ENCODE measurements around the gene PCDHB8. TPM values are rescaled to one million over a fixed set of nuclear protein-coding genes. Genes with fewer than 3 reads are reported as not detected.
"Not testable (repeated sequence)": the region's sequence is repeated elsewhere in the genome, so short reads cannot be mapped to it uniquely, and the experiment has no call there.

Gene PCDHB8
- total and polyA plus RNA-seq, 10 of the 15 experiments (the other 5 are each of a cell fraction or from before 2014, with no cell fraction given): not detected

GRCh38 chr5:141201126-141201525 is 23.5 kb downstream of the PCDHB8 start:
- H4K20me1 ChIP-seq (ENCODE audit: control insufficient read depth, insufficient read depth); intact Hi-C loops (cut with micrococcal nuclease; ENCODE audit: unreplicated experiment); H2AFZ ChIP-seq (ENCODE audit: control insufficient read depth, low read depth, low read length); H3K9ac ChIP-seq (ENCODE audit: control insufficient read depth, insufficient read depth, low read length); POLR2A ChIA-PET; H3K79me2 ChIP-seq (ENCODE audit: control insufficient read depth, insufficient read depth, low read length); ATAC-seq; H3K27ac ChIP-seq (ENCODE audit: control insufficient read depth, insufficient read depth); H3K4me3 ChIP-seq; CTCF ChIA-PET; H3K4me2 ChIP-seq (ENCODE audit: control insufficient read depth, insufficient read depth); H3K9me3 ChIP-seq (replicated peaks; ENCODE audit: control insufficient read depth, insufficient read depth, low read length); H3K27me3 ChIP-seq (replicated peaks in 1 of 2; ENCODE audit: control insufficient read depth in 2 of 2, insufficient read depth in 2 of 2, low read length in 1 of 2); DNase-seq (ENCODE audit: low read depth, low spot score); RAD21 ChIA-PET (ENCODE audit: unreplicated experiment); H3K4me1 ChIP-seq (ENCODE audit: control insufficient read depth, insufficient read depth, low read length); H3K36me3 ChIP-seq (ENCODE audit: control insufficient read depth in 2 of 2, insufficient read depth in 2 of 2, low read length in 1 of 2); BruUV-seq (replicated peaks); SMC1A ChIA-PET (ENCODE audit: uncharacterized antibody, unreplicated experiment); FAIRE-seq: not testable (repeated sequence)
- in situ Hi-C loops (cut with MboI): loop anchor here (25.0 kb wide), 1 partner anchor 361 kb away; no protein-coding TSS in a partner anchor
- WGBS (ENCODE audit: insufficient coverage, insufficient replicate concordance, low lambda C conversion rate, missing lambda C conversion rate): 82% methylated on average over 26 of the region's 38 CpGs

DNA sequence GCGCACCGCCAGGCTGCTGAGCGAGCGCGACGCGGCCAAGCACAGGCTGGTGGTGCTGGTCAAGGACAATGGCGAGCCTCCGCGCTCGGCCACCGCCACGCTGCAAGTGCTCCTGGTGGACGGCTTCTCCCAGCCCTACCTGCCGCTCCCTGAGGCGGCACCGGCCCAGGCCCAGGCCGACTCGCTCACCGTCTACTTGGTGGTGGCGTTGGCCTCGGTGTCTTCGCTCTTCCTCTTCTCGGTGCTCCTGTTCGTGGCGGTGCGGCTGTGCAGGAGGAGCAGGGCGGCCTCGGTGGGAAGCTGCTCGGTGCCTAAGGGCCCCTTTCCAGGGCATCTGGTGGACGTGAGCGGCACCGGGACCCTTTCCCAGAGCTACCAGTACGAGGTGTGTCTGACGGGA is 24.1 kb downstream of the PCDHB8 start:
- SMC1A ChIA-PET (ENCODE audit: uncharacterized antibody, unreplicated experiment): interaction anchor here (0.6 kb wide), 1 partner anchor 787 kb away, joined by 3 read pairs; no protein-coding TSS in a partner anchor
- H3K9me3 ChIP-seq (replicated peaks; ENCODE audit: control insufficient read depth, insufficient read depth, low read length); H4K20me1 ChIP-seq (ENCODE audit: control insufficient read depth, insufficient read depth); H3K36me3 ChIP-seq (ENCODE audit: control insufficient read depth in 2 of 2, insufficient read depth in 2 of 2, low read length in 1 of 2); H2AFZ ChIP-seq (ENCODE audit: control insufficient read depth, low read depth, low read length); intact Hi-C loops (cut with micrococcal nuclease; ENCODE audit: unreplicated experiment); H3K9ac ChIP-seq (ENCODE audit: control insufficient read depth, insufficient read depth, low read length); H3K79me2 ChIP-seq (ENCODE audit: control insufficient read depth, insufficient read depth, low read length); H3K27me3 ChIP-seq (replicated peaks in 1 of 2; ENCODE audit: control insufficient read depth in 2 of 2, insufficient read depth in 2 of 2, low read length in 1 of 2); FAIRE-seq; BruUV-seq (replicated peaks); H3K27ac ChIP-seq (ENCODE audit: control insufficient read depth, insufficient read depth); CTCF ChIA-PET; RAD21 ChIA-PET (ENCODE audit: unreplicated experiment); H3K4me3 ChIP-seq; ATAC-seq; DNase-seq (ENCODE audit: low read depth, low spot score); POLR2A ChIA-PET; H3K4me1 ChIP-seq (ENCODE audit: control insufficient read depth, insufficient read depth, low read length); H3K4me2 ChIP-seq (ENCODE audit: control insufficient read depth, insufficient read depth): not testable (repeated sequence)
- in situ Hi-C loops (cut with MboI): loop anchor here (25.0 kb wide), 1 partner anchor 361 kb away; no protein-coding TSS in a partner anchor
- 71% methylated on average over 22 of the region's 35 CpGs for WGBS (ENCODE audit: insufficient coverage, insufficient replicate concordance, low lambda C conversion rate, missing lambda C conversion rate)

All from GM12878 (cell line).